Activated T-cell treated with anti-CD3 and anti-CD28 coated beads, Interleukin-2, amount 50 U/mL, for 1 hour (primary cell): ENCODE data around the gene CD79B.
"Not testable (repeated sequence)": the region's sequence is repeated elsewhere in the genome, so short reads cannot be mapped to it uniquely, and the experiment has no call there.

Experiments used
- DNase-seq: peaks from one replicate; pipeline ENCODE4 v3.0.0-alpha.2; 2020

CD79B gene

GRCh38 chr17:63909586-63909985 is 22.5 kb downstream of the CD79B start:
- not testable (repeated sequence) for DNase-seq

- DNase-seq = not testable (repeated sequence)
Observed at GRCh38 chr17:63907161-63907778, 24.9 kb downstream of the CD79B start.

GRCh38 chr17:63904796-63905195 is 27.3 kb downstream of the CD79B start:
- not testable (repeated sequence) for DNase-seq

GRCh38 chr17:63903787-63904201 is 28.3 kb downstream of the CD79B start:
- DNase-seq = not testable (repeated sequence)

GRCh38 chr17:63901971-63902370 is 30.2 kb downstream of the CD79B start:
- DNase-seq = not testable (repeated sequence)

- DNase-seq = not testable (repeated sequence)
Observed at GRCh38 chr17:63898899-63899798, 33.0 kb downstream of the CD79B start.

- DNase-seq = not testable (repeated sequence)
Observed at GRCh38 chr17:63896524-63897354, 35.4 kb downstream of the CD79B start, which contains the start of gene CSH1. CSH1 (minus strand) TSS chr17:63896574; CDS start chr17:63896511, 63 bp downstream.

GRCh38 chr17:63894821-63895220 is 37.3 kb downstream of the CD79B start:
- DNase-seq = not testable (repeated sequence)

GRCh38 chr17:63894021-63894420 is 38.1 kb downstream of the CD79B start:
- DNase-seq = not testable (repeated sequence)

- DNase-seq = not testable (repeated sequence)
Observed at GRCh38 chr17:63892316-63893037, 39.7 kb downstream of the CD79B start.

- DNase-seq = not testable (repeated sequence)
Observed at GRCh38 chr17:63889026-63889848, 42.9 kb downstream of the CD79B start.

- DNase-seq = not testable (repeated sequence)
Observed at GRCh38 chr17:63885119-63885518, 47.0 kb downstream of the CD79B start.

GRCh38 chr17:63882626-63883126 is 49.5 kb downstream of the CD79B start:
- not testable (repeated sequence) for DNase-seq

GRCh38 chr17:63881935-63882601 is 50.1 kb downstream of the CD79B start, which contains the start of gene GH2:
GH2 (minus strand) TSS chr17:63881944; CDS start chr17:63881801, 143 bp downstream.
- DNase-seq = peak; percentile 54

GRCh38 chr17:63881337-63881736 is 50.8 kb downstream of the CD79B start:
- DNase-seq = not testable (repeated sequence)

GRCh38 chr17:63880706-63881105 is 51.4 kb downstream of the CD79B start:
- DNase-seq = no peak
